ENCODE measurements around the gene PICALM.

Gene PICALM

GRCh38 chr11:86040919-86041850, 27.7 kb downstream of the PICALM start:
- H3K4me3 ChIP-seq (ENCODE audit: control insufficient read depth, low read depth, low read length): no peak overlapping the region

GRCh38 chr11:86039094-86039493, 29.8 kb downstream of the PICALM start:
- TF ChIP-seq CTCF (IDR thresholded peaks at IDR 0.05; ENCODE audit: control insufficient read depth, insufficient read depth, low read depth, low read length, missing control alignments): no peak
- H3K4me3 ChIP-seq (ENCODE audit: control insufficient read depth, low read depth, low read length): no peak overlapping the region
- DNase-seq (ENCODE audit: low read depth): no peak

More at GRCh38 chr11:86040919-86041850, 27.7 kb downstream of the PICALM start:
- no peak for TF ChIP-seq CTCF (IDR thresholded peaks at IDR 0.05; ENCODE audit: control insufficient read depth, insufficient read depth, low read depth, low read length, missing control alignments)
- DNase-seq (ENCODE audit: low read depth): no peak

GRCh38 chr11:86037743-86038142, 31.1 kb downstream of the PICALM start:
- H3K4me3 ChIP-seq (ENCODE audit: control insufficient read depth, low read depth, low read length): no peak overlapping the region
- no peak for TF ChIP-seq CTCF (IDR thresholded peaks at IDR 0.05; ENCODE audit: control insufficient read depth, insufficient read depth, low read depth, low read length, missing control alignments)
- no peak for DNase-seq (ENCODE audit: low read depth)

- H3K4me3 ChIP-seq (ENCODE audit: control insufficient read depth, low read depth, low read length): no peak overlapping the region
Observed at GRCh38 chr11:86035920-86036319, 33.0 kb downstream of the PICALM start.

GRCh38 chr11:86035164-86035563, 33.7 kb downstream of the PICALM start:
- no peak for TF ChIP-seq CTCF (IDR thresholded peaks at IDR 0.05; ENCODE audit: control insufficient read depth, insufficient read depth, low read depth, low read length, missing control alignments)
- DNase-seq (ENCODE audit: low read depth): no peak
- no peak overlapping the region for H3K4me3 ChIP-seq (ENCODE audit: control insufficient read depth, low read depth, low read length)

More at GRCh38 chr11:86035920-86036319, 33.0 kb downstream of the PICALM start:
- no peak for DNase-seq (ENCODE audit: low read depth)
- TF ChIP-seq CTCF (IDR thresholded peaks at IDR 0.05; ENCODE audit: control insufficient read depth, insufficient read depth, low read depth, low read length, missing control alignments): no peak

GRCh38 chr11:86034710-86035109, 34.2 kb downstream of the PICALM start:
- no peak for DNase-seq (ENCODE audit: low read depth)
- TF ChIP-seq CTCF (IDR thresholded peaks at IDR 0.05; ENCODE audit: control insufficient read depth, insufficient read depth, low read depth, low read length, missing control alignments): no peak
- H3K4me3 ChIP-seq (ENCODE audit: control insufficient read depth, low read depth, low read length): no peak overlapping the region

Data from AG09309 (cell line).